ENCODE measurements around the gene GDPD4. TPM values are rescaled to one million over a fixed set of nuclear protein-coding genes. Genes with fewer than 3 reads are reported as not detected.
A peak's percentile ranks its signal among the peaks of the same experiment; 100 is the strongest.
"Not testable (repeated sequence)": the region's sequence is repeated elsewhere in the genome, so short reads cannot be mapped to it uniquely, and the experiment has no call there.

GDPD4 gene
- polyA plus RNA-seq (ENCODE audit: insufficient read length in 10 of 10) = 1 to 10 TPM in 1 of 10 donors, under 1 TPM in 8, not detected in 1; 0.15 to 2.3 (median 0.41) TPM
- long read RNA-seq, donor 1 = 0 reads
- long read RNA-seq, donor 2 = 0 reads
- long read RNA-seq, donor 3 = 0 reads
- long read RNA-seq, donor 4 = 0 reads
- long read RNA-seq, donor 5 = 0 reads
- long read RNA-seq, donor 6 = 0 reads
- long read RNA-seq, donor 7 = 0 reads
- long read RNA-seq, donor 8 = 0 reads
- long read RNA-seq, donor 9 = 0 reads

GRCh38 chr11:77301510-77301909 is at the start of gene GDPD4:
TSS of gene GDPD4 (minus strand) at chr11:77301686. CDS start at chr11:77285137, 16,549 bp downstream.
- no peak for DNase-seq

- no peak for DNase-seq
Measured at GRCh38 chr11:77347948-77348347, 46.5 kb upstream of the GDPD4 start.

GRCh38 chr11:77346906-77347603 is 45.6 kb upstream of the GDPD4 start:
- DNase-seq = peak in 1 of 3 donors; percentile 87

GRCh38 chr11:77345621-77346020 is 44.1 kb upstream of the GDPD4 start:
- peak in 1 of 3 donors; percentile 48 for DNase-seq

GRCh38 chr11:77340501-77340900 is 39.0 kb upstream of the GDPD4 start:
- no peak for DNase-seq

- no peak for DNase-seq
Measured at GRCh38 chr11:77332259-77332658, 30.8 kb upstream of the GDPD4 start.

- DNase-seq = no peak
Measured at GRCh38 chr11:77325159-77325558, 23.7 kb upstream of the GDPD4 start.

- no peak for DNase-seq
Measured at GRCh38 chr11:77324508-77324907, 23.0 kb upstream of the GDPD4 start.

GRCh38 chr11:77322926-77323590 is 21.6 kb upstream of the GDPD4 start:
- DNase-seq = no peak

- DNase-seq = peak in 2 of 3 donors; percentile 21 to 37
Measured at GRCh38 chr11:77322506-77322905, 21.0 kb upstream of the GDPD4 start.

- DNase-seq = no peak
Measured at GRCh38 chr11:77320351-77320750, 18.9 kb upstream of the GDPD4 start.

- no peak for DNase-seq
Measured at GRCh38 chr11:77318600-77318999, 17.1 kb upstream of the GDPD4 start.

- DNase-seq = peak in 1 of 3 donors; percentile 19
Measured at GRCh38 chr11:77316733-77317342, 15.4 kb upstream of the GDPD4 start.

- DNase-seq = no peak
Measured at GRCh38 chr11:77312107-77312506, 10.6 kb upstream of the GDPD4 start.

- no peak for DNase-seq
Measured at GRCh38 chr11:77311701-77312100, 10.2 kb upstream of the GDPD4 start.

GRCh38 chr11:77310721-77311120 is 9.2 kb upstream of the GDPD4 start:
- no peak for DNase-seq

GRCh38 chr11:77309401-77310085 is 8.1 kb upstream of the GDPD4 start:
- DNase-seq = peak in 2 of 3 donors; percentile 4 to 26

- DNase-seq = no peak
Measured at GRCh38 chr11:77308838-77309237, 7.4 kb upstream of the GDPD4 start.

GRCh38 chr11:77303328-77303727 is 1.8 kb upstream of the GDPD4 start:
- no peak for DNase-seq

- no peak for DNase-seq
Measured at GRCh38 chr11:77302752-77303151, 1.3 kb upstream of the GDPD4 start.

- DNase-seq = no peak
Measured at GRCh38 chr11:77300695-77301094, 791 bp downstream of the GDPD4 start.

GRCh38 chr11:77300028-77300427 is 1.5 kb downstream of the GDPD4 start:
- DNase-seq = not testable (repeated sequence)

Measured in muscle of back (tissue), 13 donors.